Tibial artery (tissue), 4 donors: ENCODE data around the gene SCAND1.

ENCODE experiments used
- DNase-seq, 2 donors: peaks; one replicate each; pipeline ENCODE4 v3.0.0-alpha.2; 2019
- H3K27ac ChIP-seq, 2 donors: fragments of 200-600 bp; sonication (generic) in 1 of 2; 1 replicate in 1 of 2; 2 replicates in 1 of 2; pipeline ENCODE4 v1.5.1; 2018 to 2019; ENCODE audit warnings: mild to moderate bottlenecking in 1 of 2
- H3K27me3 ChIP-seq, 2 donors: fragments of 200-600 bp; sonication (generic) in 1 of 2; one replicate each; pipeline versions ENCODE4 v1.5.1 to v1.6.0; 2016 to 2019
- H3K36me3 ChIP-seq, 3 donors: fragments of 200-600 bp; sonication (generic) in 2 of 3; one replicate each; pipeline ENCODE4 v1.5.1; 2016 to 2019; ENCODE audit warnings: mild to moderate bottlenecking in 2 of 3
- H3K4me1 ChIP-seq, 4 donors: fragments of 200-600 bp; sonication (generic) in 2 of 4; 1 replicate in 3 of 4; 2 replicates in 1 of 4; pipeline ENCODE4 v1.5.1; 2016 to 2019
- H3K4me3 ChIP-seq, 2 donors: fragments of 200-600 bp; sonication (generic) in 1 of 2; 1 replicate in 1 of 2; 2 replicates in 1 of 2; pipeline ENCODE4 v1.5.1; 2018 to 2019; ENCODE audit warnings: mild to moderate bottlenecking in 2 of 2
- H3K9me3 ChIP-seq, 3 donors: fragments of 200-600 bp; sonication (generic) in 1 of 3; one replicate each; pipeline ENCODE4 v1.5.1; 2016 to 2019
- CTCF ChIP-seq, 2 experiments: fragments of 200-600 bp in 1 of 2; fragments of 450-650 bp in 1 of 2; IDR thresholded peaks; one replicate each; pipeline ENCODE4 v1.5.1; 2017 to 2019; ENCODE audit warnings: antibody characterized with exemption in 2 of 2, mild to moderate bottlenecking in 1 of 2, moderate library complexity in 1 of 2
- intact Hi-C: fragments of 100-400 bp; cut with DNase I; formaldehyde crosslinking; loops from one replicate; pipeline ENCODE4 v1.15.0; 2023; ENCODE audit warnings: low total_unique reads

SCAND1 gene

GRCh38 chr20:35981969-35982368, 27.7 kb upstream of the SCAND1 start:
- intact Hi-C loops, result no loop called here
- no peak for DNase-seq
- no peaks in the 10 kb centered on the region for H3K4me1 ChIP-seq
- no peaks in the 10 kb centered on the region for H3K27me3 ChIP-seq
- H3K4me3 ChIP-seq, result no peak overlapping the region
- TF ChIP-seq CTCF (IDR thresholded peaks at IDR 0.05), result no peak
- H3K27ac ChIP-seq, result no peak overlapping the region
- no peaks in the 10 kb centered on the region for H3K36me3 ChIP-seq
- no peaks in the 10 kb centered on the region for H3K9me3 ChIP-seq

GRCh38 chr20:35979544-35979943, 25.2 kb upstream of the SCAND1 start:
- Histone ChIP-seq H3K36me3 (no peaks in the 10 kb centered on the region), H3K27me3 (no peaks in the 10 kb centered on the region), H3K9me3 (no peaks in the 10 kb centered on the region), H3K27ac (no peak overlapping the region), H3K4me1 (no peaks in the 10 kb centered on the region), H3K4me3 (no peak overlapping the region)
- no peak for DNase-seq
- TF ChIP-seq CTCF (IDR thresholded peaks at IDR 0.05), result no peak
- intact Hi-C loops, result no loop called here

GRCh38 chr20:35978041-35978513, 23.8 kb upstream of the SCAND1 start:
- H3K27ac ChIP-seq, result no peak overlapping the region
- H3K4me3 ChIP-seq, result no peak overlapping the region
- H3K27me3 ChIP-seq, result no peaks in the 10 kb centered on the region
- no peaks in the 10 kb centered on the region for H3K9me3 ChIP-seq
- no peaks in the 10 kb centered on the region for H3K4me1 ChIP-seq
- no peaks in the 10 kb centered on the region for H3K36me3 ChIP-seq
- intact Hi-C loops, result no loop called here
- no peak for TF ChIP-seq CTCF (IDR thresholded peaks at IDR 0.05)
- no peak for DNase-seq

DNA sequence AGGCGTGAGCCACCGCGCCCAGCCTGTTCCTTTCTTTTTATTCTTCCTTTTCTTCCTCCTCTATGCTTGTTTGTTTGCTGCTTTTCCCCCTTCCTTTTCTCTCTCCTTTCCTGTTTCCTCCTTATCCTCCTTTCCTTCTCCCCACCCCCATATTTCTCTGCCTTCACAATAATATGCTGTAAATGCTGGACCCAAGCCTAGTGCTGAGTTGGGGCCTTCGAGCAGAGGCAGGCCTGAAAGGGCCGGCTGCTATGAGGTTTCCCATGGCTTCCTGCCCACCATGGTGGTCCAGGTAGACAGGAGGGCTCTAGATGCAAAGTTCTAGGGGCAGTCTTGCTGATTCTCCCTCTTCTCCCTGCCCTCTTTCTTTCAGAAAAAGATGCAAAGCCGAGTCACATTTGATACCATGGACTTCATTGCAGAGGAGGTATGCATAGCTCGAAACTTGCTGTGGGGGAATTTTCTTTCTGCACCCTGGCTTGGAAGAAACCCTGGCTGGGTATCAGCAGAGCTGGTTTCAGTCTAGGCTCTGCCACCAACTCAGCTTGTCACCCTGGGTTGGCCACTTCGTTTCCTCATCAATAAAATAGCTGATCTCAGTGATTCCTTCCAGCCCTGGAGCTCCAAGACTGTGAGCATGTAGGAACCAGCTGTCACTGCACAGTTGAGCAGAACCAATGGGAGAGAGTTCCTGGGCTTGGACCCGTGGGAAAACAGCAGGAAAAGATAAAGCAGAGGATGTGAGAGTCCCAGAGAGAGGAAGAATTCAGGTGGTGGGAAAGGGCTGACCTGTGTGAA, 21.5 kb upstream of the SCAND1 start:
- no peak overlapping the region for H3K27ac ChIP-seq
- H3K27me3 ChIP-seq, result no peaks in the 10 kb centered on the region

DNA sequence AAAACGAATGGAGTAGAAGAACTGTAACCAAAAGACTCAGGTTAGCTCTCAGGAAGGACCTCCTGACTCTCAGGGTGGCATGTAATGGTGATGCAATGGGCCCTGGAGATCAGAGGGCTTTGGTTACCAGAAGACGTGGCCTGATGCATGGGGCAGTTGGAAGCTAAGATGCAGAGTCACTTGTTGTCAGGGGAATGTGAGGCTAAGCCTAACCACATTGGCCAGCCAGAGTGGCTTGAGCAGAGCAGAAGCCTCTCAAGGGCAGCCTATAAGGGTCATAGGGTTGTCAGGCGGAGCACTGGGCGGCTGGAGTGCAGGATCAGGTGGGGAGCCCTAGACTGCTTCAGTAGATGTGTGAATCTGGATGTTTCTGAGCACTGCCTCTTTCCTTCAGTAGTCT, 20.0 kb upstream of the SCAND1 start:
- TF ChIP-seq CTCF (IDR thresholded peaks at IDR 0.05), result no peak
- no peaks in the 10 kb centered on the region for H3K27me3 ChIP-seq
- H3K27ac ChIP-seq, result no peak overlapping the region
- no peaks in the 10 kb centered on the region for H3K9me3 ChIP-seq
- no peak for DNase-seq
- no peaks in the 10 kb centered on the region for H3K36me3 ChIP-seq
- intact Hi-C loops, result no loop called here
- no peak overlapping the region for H3K4me3 ChIP-seq
- H3K4me1 ChIP-seq, result no peaks in the 10 kb centered on the region

More for the DNA sequence above, 21.5 kb upstream of the SCAND1 start:
- no peaks in the 10 kb centered on the region for H3K9me3 ChIP-seq
- intact Hi-C loops, result no loop called here
- no peaks in the 10 kb centered on the region for H3K4me1 ChIP-seq
- no peaks in the 10 kb centered on the region for H3K36me3 ChIP-seq
- H3K4me3 ChIP-seq, result no peak overlapping the region
- no peak for DNase-seq
- TF ChIP-seq CTCF (IDR thresholded peaks at IDR 0.05), result no peak
